Right atrium auricular region (tissue), 2 donors: ENCODE measurements around the gene LMNA. TPM values are rescaled to one million over a fixed set of nuclear protein-coding genes. Genes with fewer than 3 reads are reported as not detected.
"Not testable (repeated sequence)": the region's sequence is repeated elsewhere in the genome, so short reads cannot be mapped to it uniquely, and the experiment has no call there.

Source experiments
- DNase-seq: peaks from one replicate; pipeline ENCODE4 v3.0.0-alpha.2; 2019; ENCODE audit warnings: low spot score
- H3K27ac ChIP-seq, 2 donors: fragments of 200-600 bp; sonication (generic); 1 replicate in 1 of 2; 2 replicates in 1 of 2; pipeline ENCODE4 v1.5.1; 2016 to 2019
- H3K27me3 ChIP-seq, 2 donors: fragments of 200-600 bp; sonication (generic); one replicate each; pipeline versions ENCODE4 v1.5.1 to v1.6.0; 2017 to 2019
- H3K36me3 ChIP-seq: fragments of 200-600 bp; sonication (generic); one replicate; pipeline ENCODE4 v1.5.1; 2016
- H3K4me1 ChIP-seq, 2 donors: fragments of 200-600 bp; sonication (generic); one replicate each; pipeline versions ENCODE4 v1.5.1 to v1.6.0; 2017 to 2019
- H3K4me3 ChIP-seq, 2 donors: fragments of 200-600 bp; sonication (generic); 1 replicate in 1 of 2; 2 replicates in 1 of 2; pipeline ENCODE4 v1.5.1; 2017 to 2019; ENCODE audit warnings: mild to moderate bottlenecking in 1 of 2, moderate library complexity in 1 of 2
- H3K9me3 ChIP-seq, 2 donors: fragments of 200-600 bp; sonication (generic); one replicate each; pipeline ENCODE4 v1.5.1; 2019
- CTCF ChIP-seq, 2 donors: fragments of 200-600 bp; sonication (generic); IDR thresholded peaks; one replicate each; pipeline ENCODE4 v1.5.1; 2019; ENCODE audit warnings: antibody characterized with exemption in 2 of 2
- total RNA-seq, 2 donors: library from RNA; depleted of rRNA; stranded (reverse); fragments of >200 nt; gene quantifications; one replicate each; pipeline ENCODE4 v1.1.0, GENCODE V29; 2016

Gene LMNA
- total RNA-seq, 2 donors from 2014 or later = 258 to 273 TPM

- Histone ChIP-seq H3K4me3 (peak overlapping the region; percentile 27 to 41), H3K4me1 (peaks cover 0 to 100% of the 10 kb centered on the region in 2 donors), H3K27me3 (no peaks in the 10 kb centered on the region), H3K9me3 (no peaks in the 10 kb centered on the region), H3K36me3 (no peaks in the 10 kb centered on the region), H3K27ac (peak overlapping the region; percentile 97 to 100)
- TF ChIP-seq CTCF (IDR thresholded peaks at IDR 0.05) = peak in 1 of 2 donors; percentile 45
- peak; percentile 100 for DNase-seq
Observed at GRCh38 chr1:156123356-156124196, 9.1 kb downstream of the LMNA start.

- DNase-seq = no peak
- H3K36me3 ChIP-seq = no peaks in the 10 kb centered on the region
- peaks cover 0 to 100% of the 10 kb centered on the region in 2 donors for H3K4me1 ChIP-seq
- no peaks in the 10 kb centered on the region for H3K27me3 ChIP-seq
- H3K27ac ChIP-seq = peak overlapping the region; percentile 97 to 100
- peak overlapping the region in 1 of 2 donors; percentile 41 for H3K4me3 ChIP-seq
- no peaks in the 10 kb centered on the region for H3K9me3 ChIP-seq
- no peak for TF ChIP-seq CTCF (IDR thresholded peaks at IDR 0.05)
Observed at GRCh38 chr1:156124557-156125483, 10.3 kb downstream of the LMNA start.

- not testable (repeated sequence) for H3K9me3 ChIP-seq, H3K36me3 ChIP-seq, H3K27me3 ChIP-seq, DNase-seq
- Histone ChIP-seq H3K4me1 (peaks cover 0 to 100% of the 10 kb centered on the region in 2 donors), H3K4me3 (peak overlapping the region in 1 of 2 donors; percentile 41), H3K27ac (peak overlapping the region; percentile 97 to 100)
Observed at GRCh38 chr1:156125544-156125943, 11.0 kb downstream of the LMNA start.

GRCh38 chr1:156126043-156126629, 11.6 kb downstream of the LMNA start:
- Histone ChIP-seq H3K4me3 (peak overlapping the region in 1 of 2 donors; percentile 41), H3K27ac (peak overlapping the region; percentile 97 to 100)
- TF ChIP-seq CTCF (IDR thresholded peaks at IDR 0.05) = peak in 1 of 2 donors; percentile 64

GRCh38 chr1:156126630-156127534, 12.4 kb downstream of the LMNA start:
- H3K9me3 ChIP-seq = no peaks in the 10 kb centered on the region
- peaks cover 16% of the 10 kb centered on the region for H3K36me3 ChIP-seq
- DNase-seq = peak; percentile 82
- peak overlapping the region; percentile 97 to 100 for H3K27ac ChIP-seq
- peaks cover 0 to 93% of the 10 kb centered on the region in 2 donors for H3K4me1 ChIP-seq
- peak overlapping the region in 1 of 2 donors; percentile 41 for H3K4me3 ChIP-seq
- H3K27me3 ChIP-seq = no peaks in the 10 kb centered on the region
- no peak for TF ChIP-seq CTCF (IDR thresholded peaks at IDR 0.05)

More at GRCh38 chr1:156126043-156126629, 11.6 kb downstream of the LMNA start:
- Histone ChIP-seq H3K9me3 (no peaks in the 10 kb centered on the region), H3K27me3 (no peaks in the 10 kb centered on the region), H3K36me3 (peaks cover 8% of the 10 kb centered on the region), H3K4me1 (peaks cover 0 to 100% of the 10 kb centered on the region in 2 donors)
- peak; percentile 98 for DNase-seq
